OCI-LY1 (cell line): ENCODE results near the gene ADGRA3.

Experiments
- H2AFZ ChIP-seq: fragments of 200-600 bp; sonication (generic), shearing (Covaris generic); 2 replicates; pipeline ENCODE4 v1.6.0; 2014; ENCODE audit warnings: antibody characterized with exemption, mild to moderate bottlenecking, low read length
- H3F3A ChIP-seq: fragments of 200-600 bp; sonication (generic), shearing (Covaris generic); 2 replicates; pipeline ENCODE4 v1.6.0; 2014; ENCODE audit warnings: mild to moderate bottlenecking, antibody characterized with exemption, low read length, moderate library complexity; ENCODE audit not compliant: insufficient read depth
- H3K27ac ChIP-seq: fragments of 200-600 bp; sonication (generic); 2 replicates; pipeline ENCODE4 v1.5.1; 2014; ENCODE audit warnings: low read length, mixed run types, mild to moderate bottlenecking, low read depth; ENCODE audit not compliant: poor library complexity, severe bottlenecking
- H3K27me3 ChIP-seq: fragments of 200-600 bp; sonication (generic); 2 replicates; pipeline ENCODE4 v1.6.0; 2014; ENCODE audit warnings: antibody characterized with exemption, mild to moderate bottlenecking, low read length, moderate library complexity; ENCODE audit not compliant: insufficient read depth
- H3K36me3 ChIP-seq: fragments of 200-600 bp; sonication (generic); 2 replicates; pipeline ENCODE4 v1.6.1; 2014; ENCODE audit warnings: mild to moderate bottlenecking, antibody characterized with exemption, low read length, moderate library complexity, mixed read lengths; ENCODE audit not compliant: insufficient read depth
- H3K4me1 ChIP-seq: fragments of 200-600 bp; sonication (generic); 2 replicates; pipeline ENCODE4 v1.5.1; 2014; ENCODE audit warnings: mild to moderate bottlenecking, low read length, moderate library complexity; ENCODE audit not compliant: insufficient read depth, severe bottlenecking
- H3K4me2 ChIP-seq: fragments of 200-600 bp; sonication (generic), shearing (Covaris generic); 2 replicates; pipeline ENCODE4 v1.6.1; 2014; ENCODE audit warnings: low read length
- H3K4me3 ChIP-seq: fragments of 200-600 bp; sonication (generic); 2 replicates; pipeline ENCODE4 v1.5.1; 2014; ENCODE audit warnings: low read length, low read depth, mild to moderate bottlenecking, mixed read lengths; ENCODE audit not compliant: poor library complexity, severe bottlenecking
- H3K79me2 ChIP-seq: fragments of 200-600 bp; shearing (Covaris generic); 2 replicates; pipeline ENCODE4 v1.6.1; 2016; ENCODE audit warnings: mixed run types, low read length, mixed read lengths; ENCODE audit not compliant: insufficient read depth
- H3K9ac ChIP-seq: fragments of 200-600 bp; sonication (generic), shearing (Covaris generic); 2 replicates; pipeline ENCODE4 v1.6.1; 2014; ENCODE audit warnings: mild to moderate bottlenecking, low read length, mixed read lengths
- H3K9me2 ChIP-seq: fragments of 200-600 bp; sonication (generic), shearing (Covaris generic); 2 replicates; pipeline ENCODE4 v1.6.1; 2014; ENCODE audit warnings: low read depth, mild to moderate bottlenecking, low read length, mixed read lengths
- H3K9me3 ChIP-seq: fragments of 200-600 bp; shearing (Covaris generic); 2 replicates; pipeline ENCODE4 v1.6.1; 2014; ENCODE audit warnings: low read length, mixed read lengths
- H4K20me1 ChIP-seq: fragments of 200-600 bp; sonication (generic), shearing (Covaris generic); 2 replicates; pipeline ENCODE4 v1.6.0; 2016; ENCODE audit warnings: mild to moderate bottlenecking, low read length; ENCODE audit not compliant: insufficient read depth
- CTCF ChIP-seq: fragments of 200-600 bp; sonication (generic), shearing (Covaris generic); IDR thresholded peaks from 2 replicates; pipeline ENCODE4 v1.5.1; 2017; ENCODE audit warnings: mild to moderate bottlenecking, antibody characterized with exemption, low read length, moderate library complexity, mixed read lengths
- EZH2 ChIP-seq: fragments of 200-600 bp; sonication (generic), shearing (Covaris generic); IDR thresholded peaks from 2 replicates; pipeline ENCODE4 v1.8.0; 2017; ENCODE audit warnings: borderline replicate concordance, mixed run types, mild to moderate bottlenecking, antibody characterized with exemption, low read length, moderate library complexity, mixed read lengths

ADGRA3 gene

GRCh38 chr4:22412013-22412412 is 103.9 kb downstream of the ADGRA3 start:
- Histone ChIP-seq H3K79me2 (no peaks in the 10 kb centered on the region), H3K4me1 (no peaks in the 10 kb centered on the region), H3K9me3 (no peaks in the 10 kb centered on the region), H3K4me3 (no peak overlapping the region), H3K9me2 (no peaks in the 10 kb centered on the region), H4K20me1 (no peaks in the 10 kb centered on the region), H3K9ac (no peak overlapping the region), H3K27me3 (no peaks in the 10 kb centered on the region), H3K4me2 (no peak overlapping the region), H3K27ac (no peak overlapping the region), H2AFZ (no peak overlapping the region), H3K36me3 (no peaks in the 10 kb centered on the region), H3F3A (no peaks in the 10 kb centered on the region)
- TF ChIP-seq CTCF (no peak), EZH2 (no peak)

- H3K27me3 ChIP-seq = no peaks in the 10 kb centered on the region
- H3K9me3 ChIP-seq = no peaks in the 10 kb centered on the region
- no peak overlapping the region for H3K27ac ChIP-seq
- no peaks in the 10 kb centered on the region for H3K9me2 ChIP-seq
- no peak overlapping the region for H3K4me2 ChIP-seq
- no peaks in the 10 kb centered on the region for H3F3A ChIP-seq
- H3K9ac ChIP-seq = no peak overlapping the region
- TF ChIP-seq EZH2 = no peak
- TF ChIP-seq CTCF = peak; percentile 31
- no peak overlapping the region for H2AFZ ChIP-seq
- H4K20me1 ChIP-seq = no peaks in the 10 kb centered on the region
- no peak overlapping the region for H3K4me3 ChIP-seq
- H3K79me2 ChIP-seq = no peaks in the 10 kb centered on the region
- no peaks in the 10 kb centered on the region for H3K4me1 ChIP-seq
- no peaks in the 10 kb centered on the region for H3K36me3 ChIP-seq
Measured at GRCh38 chr4:22410645-22411247, 105.1 kb downstream of the ADGRA3 start.

- no peak overlapping the region for H3K9ac ChIP-seq
- no peaks in the 10 kb centered on the region for H3K79me2 ChIP-seq
- H3K4me2 ChIP-seq = no peak overlapping the region
- H4K20me1 ChIP-seq = no peaks in the 10 kb centered on the region
- no peaks in the 10 kb centered on the region for H3K27me3 ChIP-seq
- H3K9me3 ChIP-seq = no peaks in the 10 kb centered on the region
- TF ChIP-seq EZH2 = no peak
- TF ChIP-seq CTCF = no peak
- no peak overlapping the region for H2AFZ ChIP-seq
- no peaks in the 10 kb centered on the region for H3K4me1 ChIP-seq
- H3K27ac ChIP-seq = no peak overlapping the region
- H3K9me2 ChIP-seq = no peaks in the 10 kb centered on the region
- no peaks in the 10 kb centered on the region for H3F3A ChIP-seq
- H3K36me3 ChIP-seq = no peaks in the 10 kb centered on the region
- no peak overlapping the region for H3K4me3 ChIP-seq
Measured at GRCh38 chr4:22408474-22408873, 107.4 kb downstream of the ADGRA3 start.
